ENCODE results near the gene SYT5. TPM values are rescaled to one million over a fixed set of nuclear protein-coding genes. Genes with fewer than 3 reads are reported as not detected.
A peak's percentile ranks its signal among the peaks of the same experiment; 100 is the strongest.

SYT5 gene
- total and polyA plus RNA-seq, 9 of the 15 experiments (the other 6 are each of a cell fraction or from before 2014, with no cell fraction given), result 1.3 to 20.9 (median 8.8) TPM

DNA sequence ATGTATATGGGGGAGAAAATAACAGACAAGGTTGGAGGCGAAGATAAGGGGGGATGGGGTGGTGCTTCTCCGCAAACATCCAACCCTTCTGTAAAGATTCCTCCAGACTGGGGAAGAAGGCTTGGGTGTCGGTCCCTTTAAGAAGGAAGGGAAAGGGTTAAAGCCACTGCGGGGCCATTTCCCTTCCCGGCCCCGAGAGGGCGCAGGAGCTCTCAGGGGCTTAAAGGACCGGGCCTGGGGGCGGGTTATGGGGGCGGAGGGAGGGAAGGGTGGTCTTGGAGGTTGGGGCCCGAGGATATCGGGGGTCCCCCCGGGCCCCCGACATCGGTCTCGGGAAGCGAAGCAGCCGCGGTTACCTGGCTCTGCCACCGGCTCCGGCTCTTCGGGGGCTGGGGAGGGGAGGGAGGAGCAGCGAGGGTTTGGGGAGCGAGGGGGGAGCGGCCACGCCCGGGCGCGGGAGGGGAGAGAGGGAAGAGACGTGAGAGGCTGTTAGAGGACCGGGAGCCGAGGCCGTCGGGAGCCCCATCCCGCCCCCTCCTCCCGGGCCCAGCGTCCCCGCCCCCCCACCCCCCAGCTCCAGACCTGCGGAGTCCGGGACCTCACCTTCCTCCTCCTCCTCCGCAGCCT lies 33.9 kb downstream of the SYT5 start (continued):
- TF ChIP-seq, protein P1, sequence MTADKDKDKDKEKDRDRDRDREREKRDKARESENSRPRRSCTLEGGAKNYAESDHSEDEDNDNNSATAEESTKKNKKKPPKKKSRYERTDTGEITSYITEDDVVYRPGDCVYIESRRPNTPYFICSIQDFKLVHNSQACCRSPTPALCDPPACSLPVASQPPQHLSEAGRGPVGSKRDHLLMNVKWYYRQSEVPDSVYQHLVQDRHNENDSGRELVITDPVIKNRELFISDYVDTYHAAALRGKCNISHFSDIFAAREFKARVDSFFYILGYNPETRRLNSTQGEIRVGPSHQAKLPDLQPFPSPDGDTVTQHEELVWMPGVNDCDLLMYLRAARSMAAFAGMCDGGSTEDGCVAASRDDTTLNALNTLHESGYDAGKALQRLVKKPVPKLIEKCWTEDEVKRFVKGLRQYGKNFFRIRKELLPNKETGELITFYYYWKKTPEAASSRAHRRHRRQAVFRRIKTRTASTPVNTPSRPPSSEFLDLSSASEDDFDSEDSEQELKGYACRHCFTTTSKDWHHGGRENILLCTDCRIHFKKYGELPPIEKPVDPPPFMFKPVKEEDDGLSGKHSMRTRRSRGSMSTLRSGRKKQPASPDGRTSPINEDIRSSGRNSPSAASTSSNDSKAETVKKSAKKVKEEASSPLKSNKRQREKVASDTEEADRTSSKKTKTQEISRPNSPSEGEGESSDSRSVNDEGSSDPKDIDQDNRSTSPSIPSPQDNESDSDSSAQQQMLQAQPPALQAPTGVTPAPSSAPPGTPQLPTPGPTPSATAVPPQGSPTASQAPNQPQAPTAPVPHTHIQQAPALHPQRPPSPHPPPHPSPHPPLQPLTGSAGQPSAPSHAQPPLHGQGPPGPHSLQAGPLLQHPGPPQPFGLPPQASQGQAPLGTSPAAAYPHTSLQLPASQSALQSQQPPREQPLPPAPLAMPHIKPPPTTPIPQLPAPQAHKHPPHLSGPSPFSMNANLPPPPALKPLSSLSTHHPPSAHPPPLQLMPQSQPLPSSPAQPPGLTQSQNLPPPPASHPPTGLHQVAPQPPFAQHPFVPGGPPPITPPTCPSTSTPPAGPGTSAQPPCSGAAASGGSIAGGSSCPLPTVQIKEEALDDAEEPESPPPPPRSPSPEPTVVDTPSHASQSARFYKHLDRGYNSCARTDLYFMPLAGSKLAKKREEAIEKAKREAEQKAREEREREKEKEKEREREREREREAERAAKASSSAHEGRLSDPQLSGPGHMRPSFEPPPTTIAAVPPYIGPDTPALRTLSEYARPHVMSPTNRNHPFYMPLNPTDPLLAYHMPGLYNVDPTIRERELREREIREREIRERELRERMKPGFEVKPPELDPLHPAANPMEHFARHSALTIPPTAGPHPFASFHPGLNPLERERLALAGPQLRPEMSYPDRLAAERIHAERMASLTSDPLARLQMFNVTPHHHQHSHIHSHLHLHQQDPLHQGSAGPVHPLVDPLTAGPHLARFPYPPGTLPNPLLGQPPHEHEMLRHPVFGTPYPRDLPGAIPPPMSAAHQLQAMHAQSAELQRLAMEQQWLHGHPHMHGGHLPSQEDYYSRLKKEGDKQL (CRISPR knock-in tag; IDR thresholded peaks at IDR 0.05; ENCODE audit: borderline replicate concordance), result no peak
- TF ChIP-seq, protein P2, sequence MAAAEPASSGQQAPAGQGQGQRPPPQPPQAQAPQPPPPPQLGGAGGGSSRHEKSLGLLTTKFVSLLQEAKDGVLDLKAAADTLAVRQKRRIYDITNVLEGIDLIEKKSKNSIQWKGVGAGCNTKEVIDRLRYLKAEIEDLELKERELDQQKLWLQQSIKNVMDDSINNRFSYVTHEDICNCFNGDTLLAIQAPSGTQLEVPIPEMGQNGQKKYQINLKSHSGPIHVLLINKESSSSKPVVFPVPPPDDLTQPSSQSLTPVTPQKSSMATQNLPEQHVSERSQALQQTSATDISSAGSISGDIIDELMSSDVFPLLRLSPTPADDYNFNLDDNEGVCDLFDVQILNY (CRISPR knock-in tag; IDR thresholded peaks at IDR 0.05), result no peak
- TF ChIP-seq KDM1A (IDR thresholded peaks at IDR 0.05) (peak; percentile 19 to 59; a peak in 1 of 4 replicates), NEUROD1 (IDR thresholded peaks at IDR 0.05; ENCODE audit: borderline replicate concordance, low read depth, low read length, partially characterized antibody) (peak; percentile 90), ARID3B (CRISPR knock-in tag; IDR thresholded peaks at IDR 0.05; ENCODE audit: borderline replicate concordance) (no peak), EWSR1 (IDR thresholded peaks at IDR 0.05; ENCODE audit: borderline replicate concordance, low read depth, partially characterized antibody) (no peak), RB1 (IDR thresholded peaks at IDR 0.05; ENCODE audit: low read depth) (peak; percentile 59), ZNF76 (CRISPR knock-in tag; IDR thresholded peaks at IDR 0.05; ENCODE audit: borderline replicate concordance) (no peak), NFE2L1 (tag; IDR thresholded peaks at IDR 0.05; ENCODE audit: borderline replicate concordance, low read depth) (no peak), MEF2D (tag; conservative IDR thresholded peaks at IDR 0.05; ENCODE audit: low read depth) (no peak), MTA1 (IDR thresholded peaks at IDR 0.05; ENCODE audit: borderline replicate concordance) (peak; percentile 71), HIVEP1 (CRISPR knock-in tag; IDR thresholded peaks at IDR 0.05) (no peak), SMARCE1 (IDR thresholded peaks at IDR 0.05) (0 out of 2 replicates have a peak, but pooled peaks have one; percentile 35), PTBP1 (IDR thresholded peaks at IDR 0.05; ENCODE audit: low read depth, low read length) (no peak), JUN (IDR thresholded peaks at IDR 0.05; ENCODE audit: borderline replicate concordance, low read depth, low read length) (0 out of 2 replicates have a peak, but pooled peaks have one; percentile 13), JUN (CRISPR knock-in tag; IDR thresholded peaks at IDR 0.05; ENCODE audit: borderline replicate concordance) (no peak), NCOA6 (IDR thresholded peaks at IDR 0.05) (no peak), ZNF140 (CRISPR knock-in tag; IDR thresholded peaks at IDR 0.05) (no peak), CCNT2 (IDR thresholded peaks at IDR 0.05; ENCODE audit: borderline replicate concordance, extremely low read depth, insufficient read length, low read depth, low read length) (no peak)
